Lower leg skin (tissue), 4 donors: ENCODE data around the gene CAMKMT. TPM values are rescaled to one million over a fixed set of nuclear protein-coding genes. Genes with fewer than 3 reads are reported as not detected.

Source experiments
- DNase-seq, 2 donors: peaks; one replicate each; pipeline ENCODE4 v3.0.0-alpha.2; 2019; ENCODE audit warnings: low spot score in 2 of 2
- H3K4me3 ChIP-seq: fragments of 200-600 bp; sonication (generic); 2 replicates; pipeline ENCODE4 v1.5.1; 2017; ENCODE audit warnings: mild to moderate bottlenecking, low read depth; ENCODE audit not compliant: poor library complexity, severe bottlenecking
- POLR2A ChIP-seq, 2 donors: fragments of 450-650 bp; IDR thresholded peaks; one replicate each; pipeline ENCODE4 v1.6.1; 2016 to 2017; ENCODE audit warnings: antibody characterized with exemption in 2 of 2, mild to moderate bottlenecking in 1 of 2, moderate library complexity in 1 of 2
- WGBS, 2 donors: methylation state at CpG; one replicate each; pipeline ENCODE4 v1.1.5; 2018; 5-methylcytosine and 5-hydroxymethylcytosine counted together
- intact Hi-C: fragments of 100-400 bp; cut with DNase I; formaldehyde crosslinking; loops from one replicate; pipeline ENCODE4 v1.15.0; 2023; ENCODE audit warnings: low total_unique reads
- total RNA-seq, 4 donors: library from RNA; depleted of rRNA; stranded (reverse); fragments of >200 nt; gene quantifications; one replicate each; pipeline ENCODE4 v1.1.0, GENCODE V29; 2016
- TF ChIP-seq, protein P1 (sequence below), 3 donors: fragments of 450-650 bp; IDR thresholded peaks; one replicate each; pipeline ENCODE4 v1.5.1; 2016; ENCODE audit warnings: antibody characterized with exemption in 3 of 3, mild to moderate bottlenecking in 3 of 3, moderate library complexity in 2 of 3

CAMKMT gene
- total RNA-seq, 4 donors from 2014 or later: 4.2 to 18.3 (median 9.8) TPM

DNA sequence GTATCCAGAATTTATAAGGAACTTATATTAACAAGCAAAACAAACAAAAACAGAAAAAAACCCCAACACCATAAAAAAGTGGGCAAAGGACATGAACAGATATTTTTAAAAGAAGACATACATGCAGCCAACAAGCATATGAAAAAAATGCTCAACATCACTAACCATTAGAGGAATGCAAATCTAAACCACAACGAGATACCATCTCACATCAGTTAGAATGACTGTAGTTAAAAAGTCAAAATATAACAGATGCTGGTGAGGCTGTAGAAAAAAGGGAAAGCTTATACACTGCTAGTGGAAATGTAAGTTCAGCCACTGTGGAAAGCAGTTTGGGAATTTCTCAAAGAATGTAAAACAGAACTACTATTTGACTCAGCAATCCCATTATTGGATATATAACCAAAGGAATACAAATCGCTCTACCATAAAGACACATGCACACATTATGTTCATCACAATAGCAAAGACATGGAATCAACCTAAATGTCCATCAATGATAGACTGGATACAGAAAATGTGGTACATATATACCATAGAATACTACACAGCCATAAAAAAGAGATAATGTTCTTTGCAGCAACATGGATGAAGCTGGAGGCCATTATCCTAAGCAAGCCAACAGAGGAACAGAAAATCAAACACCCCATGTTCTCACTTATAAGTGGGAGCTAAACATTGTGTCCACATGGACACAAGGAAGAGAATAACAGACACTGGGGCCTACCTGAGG lies 25.8 kb upstream of the CAMKMT start:
- intact Hi-C loops: no loop called here
- 68 to 92% methylated on average over 2 of the region's 2 CpGs for WGBS, 2 donors
- H3K4me3 ChIP-seq: no peak overlapping the region
- DNase-seq: no peak
- no peak for TF ChIP-seq POLR2A (IDR thresholded peaks at IDR 0.05)

DNA sequence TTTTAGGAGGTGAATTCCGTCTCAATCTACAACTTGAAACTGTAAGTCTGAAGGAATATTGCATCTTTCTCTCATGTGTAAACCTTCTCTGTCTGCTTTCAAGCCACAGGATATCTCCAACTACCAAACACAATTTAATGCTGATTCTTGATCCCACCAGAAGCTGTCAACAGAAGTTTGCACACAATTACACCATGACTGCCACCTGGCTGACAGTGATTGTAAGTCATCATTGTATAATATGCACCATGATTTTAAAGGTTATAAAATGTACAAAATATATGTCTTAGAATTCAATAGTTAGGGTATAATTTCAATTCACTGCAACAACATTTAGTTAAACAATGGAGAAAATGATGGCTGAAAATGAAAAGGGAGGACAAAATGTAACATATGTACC lies 18.9 kb upstream of the CAMKMT start:
- intact Hi-C loops: no loop called here
- WGBS, 2 donors: 92 to 97% methylated on average over 1 of the region's 1 CpG

DNA sequence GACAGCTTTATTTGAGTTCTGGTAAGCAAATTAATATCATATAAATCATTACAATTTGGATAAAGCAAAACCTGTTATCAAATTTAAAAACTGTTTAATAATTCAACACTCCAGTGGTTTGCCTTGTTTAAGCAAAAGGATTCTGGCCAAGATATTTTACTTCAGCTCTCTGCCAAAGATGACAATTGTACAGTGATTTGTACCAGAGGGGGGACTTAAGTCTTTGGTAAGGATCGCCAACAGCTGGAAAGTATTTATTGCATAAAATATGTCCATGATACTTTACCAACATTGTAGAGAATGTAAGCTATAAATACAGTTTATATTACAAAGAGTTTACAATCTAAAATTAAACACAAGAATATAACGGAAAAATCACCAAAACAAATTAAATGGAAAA lies 14.2 kb upstream of the CAMKMT start:
- intact Hi-C loops: no loop called here
- H3K4me3 ChIP-seq: no peak overlapping the region
- 65 to 72% methylated on average over 2 of the region's 2 CpGs for WGBS, 2 donors
- TF ChIP-seq, protein P1, sequence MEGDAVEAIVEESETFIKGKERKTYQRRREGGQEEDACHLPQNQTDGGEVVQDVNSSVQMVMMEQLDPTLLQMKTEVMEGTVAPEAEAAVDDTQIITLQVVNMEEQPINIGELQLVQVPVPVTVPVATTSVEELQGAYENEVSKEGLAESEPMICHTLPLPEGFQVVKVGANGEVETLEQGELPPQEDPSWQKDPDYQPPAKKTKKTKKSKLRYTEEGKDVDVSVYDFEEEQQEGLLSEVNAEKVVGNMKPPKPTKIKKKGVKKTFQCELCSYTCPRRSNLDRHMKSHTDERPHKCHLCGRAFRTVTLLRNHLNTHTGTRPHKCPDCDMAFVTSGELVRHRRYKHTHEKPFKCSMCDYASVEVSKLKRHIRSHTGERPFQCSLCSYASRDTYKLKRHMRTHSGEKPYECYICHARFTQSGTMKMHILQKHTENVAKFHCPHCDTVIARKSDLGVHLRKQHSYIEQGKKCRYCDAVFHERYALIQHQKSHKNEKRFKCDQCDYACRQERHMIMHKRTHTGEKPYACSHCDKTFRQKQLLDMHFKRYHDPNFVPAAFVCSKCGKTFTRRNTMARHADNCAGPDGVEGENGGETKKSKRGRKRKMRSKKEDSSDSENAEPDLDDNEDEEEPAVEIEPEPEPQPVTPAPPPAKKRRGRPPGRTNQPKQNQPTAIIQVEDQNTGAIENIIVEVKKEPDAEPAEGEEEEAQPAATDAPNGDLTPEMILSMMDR (IDR thresholded peaks at IDR 0.05): no peak
- TF ChIP-seq POLR2A (IDR thresholded peaks at IDR 0.05): no peak
- DNase-seq: no peak

More for the DNA sequence above, 18.9 kb upstream of the CAMKMT start:
- H3K4me3 ChIP-seq: no peak overlapping the region
- DNase-seq: no peak
- TF ChIP-seq POLR2A (IDR thresholded peaks at IDR 0.05): no peak
- TF ChIP-seq, protein P1 (IDR thresholded peaks at IDR 0.05): no peak

DNA sequence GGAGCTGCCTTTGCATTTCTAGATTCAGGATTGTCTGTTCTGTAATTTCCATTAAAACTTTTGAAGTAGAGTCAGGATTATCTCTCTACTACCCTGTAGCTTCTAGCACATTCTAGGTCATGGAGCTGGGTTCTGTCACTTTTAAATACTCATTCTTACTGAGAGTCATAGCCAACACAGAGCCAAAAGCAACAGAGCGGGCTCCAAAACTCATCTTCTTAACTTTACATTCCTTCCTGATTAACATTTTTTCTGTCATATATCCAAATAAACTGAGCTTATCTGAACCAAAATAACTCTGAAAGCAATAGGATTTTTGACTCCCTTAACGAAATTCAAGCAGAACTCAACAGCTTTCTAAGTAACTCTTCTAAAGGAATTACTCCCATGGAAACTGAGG lies 13.3 kb upstream of the CAMKMT start:
- no peak for DNase-seq
- 53 to 63% methylated on average over 2 of the region's 2 CpGs for WGBS, 2 donors
- no peak overlapping the region for H3K4me3 ChIP-seq
- TF ChIP-seq POLR2A (IDR thresholded peaks at IDR 0.05): no peak
- TF ChIP-seq, protein P1 (IDR thresholded peaks at IDR 0.05): no peak
- intact Hi-C loops: no loop called here

DNA sequence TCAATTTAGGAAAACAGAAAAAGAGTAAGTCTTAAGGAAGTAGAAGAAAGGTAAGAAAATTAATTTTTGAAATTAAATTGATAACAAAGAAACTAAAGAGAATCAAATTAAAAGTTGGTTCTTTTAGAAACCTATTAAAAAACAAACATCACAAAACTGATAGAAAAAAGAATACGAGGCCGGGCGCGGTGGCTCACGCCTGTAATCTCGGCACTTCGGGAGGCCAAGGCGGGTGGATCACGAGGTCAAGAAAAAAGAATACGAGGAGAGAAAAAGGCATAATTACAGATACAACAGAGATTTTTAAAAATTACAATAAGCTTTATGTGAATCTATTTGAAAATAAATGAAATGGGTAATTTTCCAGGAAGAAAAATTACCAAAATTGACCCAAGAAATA lies 12.2 kb upstream of the CAMKMT start:
- WGBS, 2 donors: 95 to 97% methylated on average over 10 of the region's 10 CpGs
- no peak for TF ChIP-seq POLR2A (IDR thresholded peaks at IDR 0.05)
- TF ChIP-seq, protein P1 (IDR thresholded peaks at IDR 0.05): no peak
- H3K4me3 ChIP-seq: no peak overlapping the region
- intact Hi-C loops: no loop called here
- DNase-seq: no peak

DNA sequence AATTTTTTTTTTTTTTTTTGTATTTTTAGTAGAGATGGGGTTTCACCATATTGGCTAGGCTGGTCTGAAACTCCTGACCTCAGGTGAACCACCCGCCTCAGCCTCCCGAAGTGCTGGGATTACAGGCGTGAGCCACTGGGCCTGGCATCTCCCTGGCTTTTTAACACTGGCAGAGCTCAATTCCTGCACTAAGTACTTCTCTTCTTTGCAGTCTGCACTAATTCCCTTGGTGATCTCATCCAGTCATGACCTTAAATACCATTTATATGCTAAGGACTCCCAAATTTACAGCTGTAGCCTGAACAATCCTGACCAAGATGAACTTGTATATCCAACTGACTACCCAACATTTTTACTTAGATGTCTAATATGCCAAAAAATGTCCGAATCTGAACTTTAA lies 10.7 kb upstream of the CAMKMT start:
- 79 to 96% methylated on average over 4 of the region's 4 CpGs for WGBS, 2 donors
- TF ChIP-seq, protein P1 (IDR thresholded peaks at IDR 0.05): no peak
- TF ChIP-seq POLR2A (IDR thresholded peaks at IDR 0.05): no peak
- DNase-seq: no peak

More for the DNA sequence above, 10.7 kb upstream of the CAMKMT start:
- intact Hi-C loops: no loop called here
- no peak overlapping the region for H3K4me3 ChIP-seq
